Endothelial cell of umbilical vein (primary cell): ENCODE results near the gene TRIML2. TPM values are rescaled to one million over a fixed set of nuclear protein-coding genes. Genes with fewer than 3 reads are reported as not detected.

Experiments
- BruUV-seq: library from RNA; stranded (reverse); fragments of 400-500 nt; replicated peaks from 2 replicates; lab custom pipeline; 2021; lab: Mats Ljungman, UMichigan
- CTCF ChIA-PET: fragments of 300-600, 350-600 bp; sonication (Branson Sonifier 250); formaldehyde crosslinking; loops from one replicate; lab custom pipeline; 2021; ENCODE audit warnings: antibody characterized with exemption, inconsistent platforms; lab: Charles Lee
- POLR2A ChIA-PET: fragments of 300-600, 350-600 bp; sonication (Branson Sonifier 250); formaldehyde crosslinking; loops from one replicate; lab custom pipeline; 2021; ENCODE audit warnings: antibody characterized with exemption, inconsistent platforms; lab: Charles Lee
- DNase-seq: peaks from one replicate; pipeline ENCODE4 v3.0.0-alpha.2; 2011; ENCODE audit warnings: low read depth, low spot score
- FAIRE-seq: peaks from 2 replicates; lab custom pipeline; 2011; peaks lifted over from hg19 to GRCh38; lab: Jason Lieb, UNC
- H2AFZ ChIP-seq: 2 replicates; pipeline ENCODE4 v1.6.0; 2012; ENCODE audit warnings: low read depth, low read length, control low read depth, inconsistent platforms
- H3K27ac ChIP-seq: 2 replicates; pipeline ENCODE4 v1.5.1; 2011; ENCODE audit warnings: low read depth, mild to moderate bottlenecking, control low read depth, low read length, moderate library complexity; ENCODE audit not compliant: insufficient read depth
- H3K27me3 ChIP-seq, 2 experiments: 2 replicates each; pipeline versions ENCODE4 v1.6.0 to v1.6.1; 2011; ENCODE audit warnings: low read length in 2 of 2, mixed read lengths in 1 of 2; ENCODE audit not compliant: control insufficient read depth in 2 of 2, insufficient read depth in 2 of 2
- H3K36me3 ChIP-seq, 2 experiments: 2 replicates in 1 of 2; 3 replicates in 1 of 2; pipeline ENCODE4 v1.5.1; 2011; ENCODE audit warnings: low read length in 2 of 2, mild to moderate bottlenecking in 1 of 2, moderate library complexity in 1 of 2; ENCODE audit not compliant: control insufficient read depth in 2 of 2, insufficient read depth in 2 of 2; ENCODE audit errors: extremely low read depth in 1 of 2
- H3K4me1 ChIP-seq: 3 replicates; pipeline ENCODE4 v1.5.1; 2011; ENCODE audit warnings: mild to moderate bottlenecking, low read length; ENCODE audit not compliant: control insufficient read depth, insufficient read depth; ENCODE audit errors: extremely low read depth
- H3K4me2 ChIP-seq: 2 replicates; pipeline ENCODE4 v1.6.1; 2011; ENCODE audit warnings: low read length, control low read depth, mixed read lengths; ENCODE audit not compliant: insufficient read depth
- H3K4me3 ChIP-seq, 3 experiments: fragments of 200-600 bp in 1 of 3; sonication (generic), shearing (Covaris generic) in 1 of 3; replicated peaks in 1 of 3; 2 replicates each; pipeline ENCODE4 v1.5.1; 2011 to 2016; ENCODE audit warnings: control low read depth in 3 of 3, low read length in 3 of 3, mild to moderate bottlenecking in 2 of 3, inconsistent platforms in 1 of 3, low read depth in 1 of 3, moderate library complexity in 1 of 3; ENCODE audit not compliant: insufficient read depth in 1 of 3
- H3K79me2 ChIP-seq: 2 replicates; pipeline ENCODE4 v1.6.0; 2012; ENCODE audit warnings: low read length, inconsistent platforms; ENCODE audit not compliant: control insufficient read depth, insufficient read depth
- H3K9ac ChIP-seq: replicated peaks from 2 replicates; pipeline ENCODE3; 2011; ENCODE audit warnings: low read length, control low read depth; ENCODE audit not compliant: insufficient read depth; ENCODE audit errors: extremely low read depth
- H3K9me1 ChIP-seq: replicated peaks from 3 replicates; pipeline ENCODE4 v1.6.0; 2011; ENCODE audit warnings: mild to moderate bottlenecking, low read length; ENCODE audit not compliant: control insufficient read depth, insufficient read depth; ENCODE audit errors: extremely low read depth
- H3K9me3 ChIP-seq: replicated peaks from 2 replicates; pipeline ENCODE4 v1.5.1; 2012; ENCODE audit warnings: low read length, inconsistent platforms; ENCODE audit not compliant: control insufficient read depth, insufficient read depth
- H4K20me1 ChIP-seq: replicated peaks from 2 replicates; pipeline ENCODE3; 2011; ENCODE audit warnings: mild to moderate bottlenecking, low read length; ENCODE audit not compliant: control insufficient read depth, insufficient read depth; ENCODE audit errors: extremely low read depth
- EZH2 ChIP-seq: IDR thresholded peaks from 2 replicates; pipeline ENCODE4 v1.6.1; 2012; ENCODE audit warnings: borderline replicate concordance, low read depth, mild to moderate bottlenecking, moderate library complexity, low read length, inconsistent platforms; ENCODE audit not compliant: severe bottlenecking
- FOS ChIP-seq: IDR thresholded peaks from 2 replicates; pipeline ENCODE4 v1.6.1; 2011; ENCODE audit warnings: mild to moderate bottlenecking, low read length, moderate library complexity, borderline replicate concordance; ENCODE audit not compliant: insufficient read depth
- GATA2 ChIP-seq: IDR thresholded peaks from 2 replicates; pipeline ENCODE4 v1.7.0; 2011; ENCODE audit warnings: low read depth, mild to moderate bottlenecking, moderate library complexity, mixed read lengths, low read length; ENCODE audit not compliant: insufficient read length, insufficient read depth
- JUN ChIP-seq: IDR thresholded peaks from 2 replicates; pipeline ENCODE4 v1.6.1; 2011; ENCODE audit warnings: borderline replicate concordance, low read depth; ENCODE audit not compliant: insufficient read length, insufficient read depth
- MAX ChIP-seq: IDR thresholded peaks from 2 replicates; pipeline ENCODE4 v1.6.1; 2011; ENCODE audit not compliant: insufficient read depth, insufficient read length
- MYC ChIP-seq: IDR thresholded peaks from one replicate; pipeline ENCODE4 v1.6.1; 2011; ENCODE audit warnings: mild to moderate bottlenecking, low read depth, low read length
- POLR2A ChIP-seq: IDR thresholded peaks from 2 replicates; pipeline ENCODE4 v1.6.1; 2012; ENCODE audit warnings: low read depth, mild to moderate bottlenecking, control low read depth, low read length
- POLR2AphosphoS5 ChIP-seq: IDR thresholded peaks from 2 replicates; pipeline ENCODE4 v1.6.1; 2012; ENCODE audit warnings: low read depth, mild to moderate bottlenecking, control low read depth, low read length, moderate library complexity; ENCODE audit not compliant: insufficient read depth
- dilution Hi-C: fragments of 300-500 bp; cut with MboI; formaldehyde crosslinking; loops from one replicate; pipeline ENCODE4 v1.15.0; 2019; ENCODE audit warnings: low sequenced_read_pairs; ENCODE audit not compliant: extremely low pct_ligation_motif_present
- intact Hi-C: fragments of 100-400 bp; cut with micrococcal nuclease; formaldehyde crosslinking; loops from one replicate; pipeline ENCODE4 v1.10.0; 2022
- polyA plus RNA-seq, 4 experiments: library from polyadenylated mRNA; depleted of rRNA in 3 of 4; stranded (reverse) in 3 of 4; unstranded in 1 of 4; fragments of >200 nt; gene quantifications; 2 replicates each; pipeline versions ENCODE4 v1.2.1 to v1.2.3, GENCODE V29; 2011 to 2012; ENCODE audit warnings: missing spikeins in 1 of 4
- total RNA-seq: library from RNA; stranded (reverse); gene quantifications from 2 replicates; pipeline ENCODE4 v1.2.3, GENCODE V29; 2021
- TF ChIP-seq, protein P1 (sequence below), 2 donors: IDR thresholded peaks; 1 replicate in 1 of 2; 2 replicates in 1 of 2; pipeline ENCODE4 v1.5.1; 2011; ENCODE audit warnings: low read length in 2 of 2, mild to moderate bottlenecking in 2 of 2, moderate library complexity in 2 of 2, control low read depth in 1 of 2, inconsistent platforms in 1 of 2, low read depth in 1 of 2; ENCODE audit not compliant: insufficient read depth in 1 of 2; ENCODE audit errors: extremely low read depth in 1 of 2

TRIML2 gene
- total and polyA plus RNA-seq, 2 donors (not counting 3 experiments of a cell fraction or from before 2014, with no cell fraction given): 0.15 TPM; not detected in 1

- TF ChIP-seq, protein P1, sequence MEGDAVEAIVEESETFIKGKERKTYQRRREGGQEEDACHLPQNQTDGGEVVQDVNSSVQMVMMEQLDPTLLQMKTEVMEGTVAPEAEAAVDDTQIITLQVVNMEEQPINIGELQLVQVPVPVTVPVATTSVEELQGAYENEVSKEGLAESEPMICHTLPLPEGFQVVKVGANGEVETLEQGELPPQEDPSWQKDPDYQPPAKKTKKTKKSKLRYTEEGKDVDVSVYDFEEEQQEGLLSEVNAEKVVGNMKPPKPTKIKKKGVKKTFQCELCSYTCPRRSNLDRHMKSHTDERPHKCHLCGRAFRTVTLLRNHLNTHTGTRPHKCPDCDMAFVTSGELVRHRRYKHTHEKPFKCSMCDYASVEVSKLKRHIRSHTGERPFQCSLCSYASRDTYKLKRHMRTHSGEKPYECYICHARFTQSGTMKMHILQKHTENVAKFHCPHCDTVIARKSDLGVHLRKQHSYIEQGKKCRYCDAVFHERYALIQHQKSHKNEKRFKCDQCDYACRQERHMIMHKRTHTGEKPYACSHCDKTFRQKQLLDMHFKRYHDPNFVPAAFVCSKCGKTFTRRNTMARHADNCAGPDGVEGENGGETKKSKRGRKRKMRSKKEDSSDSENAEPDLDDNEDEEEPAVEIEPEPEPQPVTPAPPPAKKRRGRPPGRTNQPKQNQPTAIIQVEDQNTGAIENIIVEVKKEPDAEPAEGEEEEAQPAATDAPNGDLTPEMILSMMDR (IDR thresholded peaks at IDR 0.05; ENCODE audit: extremely low read depth in 1 of 2, insufficient read depth in 1 of 2, low read depth in 1 of 2, low read length in 2 of 2): no peak
- TF ChIP-seq FOS: no peak
- TF ChIP-seq MYC: no peak
- TF ChIP-seq EZH2: no peak
- no peak for TF ChIP-seq GATA2
- TF ChIP-seq POLR2A: no peak
- TF ChIP-seq MAX: no peak
- TF ChIP-seq JUN: no peak
- TF ChIP-seq POLR2AphosphoS5: no peak
- Histone ChIP-seq H3K9me1 (no peaks in the 10 kb centered on the region), H3K9me3 (peaks cover 12% of the 10 kb centered on the region), H3K79me2 (no peaks in the 10 kb centered on the region), H2AFZ (no peak overlapping the region), H3K27me3 (no peaks in the 10 kb centered on the region), H3K4me1 (no peaks in the 10 kb centered on the region), H3K4me2 (no peak overlapping the region), H3K4me3 (no peak overlapping the region), H3K36me3 (no peaks in the 10 kb centered on the region), H3K27ac (no peak overlapping the region), H3K9ac (no peak overlapping the region), H4K20me1 (no peaks in the 10 kb centered on the region)
- DNase-seq: no peak
- no peak for FAIRE-seq
- ChIA-PET POLR2A (no interaction called here), CTCF (no interaction called here)
- dilution Hi-C loops (no loop called here), intact Hi-C loops (no loop called here)
- BruUV-seq: no TSS peak
Measured at GRCh38 chr4:188158336-188158735, 48.9 kb upstream of the TRIML2 start.
